ENCODE results near the gene ALDH16A1.

The ALDH16A1 gene

DNA sequence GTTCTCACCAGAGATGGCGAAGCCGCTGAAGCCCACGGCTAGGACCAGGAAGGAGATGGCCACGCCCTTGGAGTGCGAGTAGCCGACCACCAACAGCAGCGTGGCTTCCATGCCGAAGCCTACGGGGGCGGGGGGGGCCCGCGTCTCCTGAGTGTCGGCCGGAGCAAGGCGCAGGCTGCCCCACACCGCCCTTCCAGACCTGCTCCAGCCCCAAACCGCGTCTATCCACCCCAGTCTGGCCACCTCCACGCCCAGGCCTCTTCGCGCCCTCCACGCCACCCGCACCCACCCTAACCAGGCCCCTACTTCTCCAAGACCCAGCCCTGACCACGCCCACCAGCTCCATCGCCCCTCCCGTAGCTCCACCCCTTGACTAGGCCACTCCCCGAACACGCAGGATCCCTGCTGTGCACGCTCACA, 21.7 kb upstream of the ALDH16A1 start:
- H3F3A ChIP-seq (ENCODE audit: low read depth) = no peaks in the 10 kb centered on the region
- no peak overlapping the region for H3K4me2 ChIP-seq (ENCODE audit: low read depth, low read length, poor library complexity, severe bottlenecking)
- H3K36me3 ChIP-seq (ENCODE audit: insufficient read depth, low read length) = no peaks in the 10 kb centered on the region
- no peaks in the 10 kb centered on the region for H3K9me2 ChIP-seq (replicated peaks; ENCODE audit: low read depth, low read length)
- TF ChIP-seq, protein P1, sequence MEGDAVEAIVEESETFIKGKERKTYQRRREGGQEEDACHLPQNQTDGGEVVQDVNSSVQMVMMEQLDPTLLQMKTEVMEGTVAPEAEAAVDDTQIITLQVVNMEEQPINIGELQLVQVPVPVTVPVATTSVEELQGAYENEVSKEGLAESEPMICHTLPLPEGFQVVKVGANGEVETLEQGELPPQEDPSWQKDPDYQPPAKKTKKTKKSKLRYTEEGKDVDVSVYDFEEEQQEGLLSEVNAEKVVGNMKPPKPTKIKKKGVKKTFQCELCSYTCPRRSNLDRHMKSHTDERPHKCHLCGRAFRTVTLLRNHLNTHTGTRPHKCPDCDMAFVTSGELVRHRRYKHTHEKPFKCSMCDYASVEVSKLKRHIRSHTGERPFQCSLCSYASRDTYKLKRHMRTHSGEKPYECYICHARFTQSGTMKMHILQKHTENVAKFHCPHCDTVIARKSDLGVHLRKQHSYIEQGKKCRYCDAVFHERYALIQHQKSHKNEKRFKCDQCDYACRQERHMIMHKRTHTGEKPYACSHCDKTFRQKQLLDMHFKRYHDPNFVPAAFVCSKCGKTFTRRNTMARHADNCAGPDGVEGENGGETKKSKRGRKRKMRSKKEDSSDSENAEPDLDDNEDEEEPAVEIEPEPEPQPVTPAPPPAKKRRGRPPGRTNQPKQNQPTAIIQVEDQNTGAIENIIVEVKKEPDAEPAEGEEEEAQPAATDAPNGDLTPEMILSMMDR (conservative IDR thresholded peaks at IDR 0.05; ENCODE audit: low read length) = no peak
- TF ChIP-seq EZH2phosphoT487 (IDR thresholded peaks at IDR 0.05; ENCODE audit: borderline replicate concordance) = no peak
- no peaks in the 10 kb centered on the region for H3K27me3 ChIP-seq (ENCODE audit: insufficient read depth, low read length, poor library complexity, severe bottlenecking)
- H3K4me3 ChIP-seq (ENCODE audit: low read length, poor library complexity, severe bottlenecking) = no peak overlapping the region
- no peak overlapping the region for H2AFZ ChIP-seq (ENCODE audit: low read length)
- H3K9ac ChIP-seq (ENCODE audit: low read depth, low read length, poor library complexity, severe bottlenecking) = no peak overlapping the region
- no peaks in the 10 kb centered on the region for H3K79me2 ChIP-seq (ENCODE audit: insufficient read depth, low read length)
- no peaks in the 10 kb centered on the region for H4K20me1 ChIP-seq (ENCODE audit: insufficient read depth, low read length, poor library complexity, severe bottlenecking)
- no peaks in the 10 kb centered on the region for H3K9me3 ChIP-seq (ENCODE audit: insufficient read depth, low read depth, low read length)
- peaks cover 9% of the 10 kb centered on the region for H3K4me1 ChIP-seq (ENCODE audit: insufficient read depth, low read length, poor library complexity, severe bottlenecking)

DNA sequence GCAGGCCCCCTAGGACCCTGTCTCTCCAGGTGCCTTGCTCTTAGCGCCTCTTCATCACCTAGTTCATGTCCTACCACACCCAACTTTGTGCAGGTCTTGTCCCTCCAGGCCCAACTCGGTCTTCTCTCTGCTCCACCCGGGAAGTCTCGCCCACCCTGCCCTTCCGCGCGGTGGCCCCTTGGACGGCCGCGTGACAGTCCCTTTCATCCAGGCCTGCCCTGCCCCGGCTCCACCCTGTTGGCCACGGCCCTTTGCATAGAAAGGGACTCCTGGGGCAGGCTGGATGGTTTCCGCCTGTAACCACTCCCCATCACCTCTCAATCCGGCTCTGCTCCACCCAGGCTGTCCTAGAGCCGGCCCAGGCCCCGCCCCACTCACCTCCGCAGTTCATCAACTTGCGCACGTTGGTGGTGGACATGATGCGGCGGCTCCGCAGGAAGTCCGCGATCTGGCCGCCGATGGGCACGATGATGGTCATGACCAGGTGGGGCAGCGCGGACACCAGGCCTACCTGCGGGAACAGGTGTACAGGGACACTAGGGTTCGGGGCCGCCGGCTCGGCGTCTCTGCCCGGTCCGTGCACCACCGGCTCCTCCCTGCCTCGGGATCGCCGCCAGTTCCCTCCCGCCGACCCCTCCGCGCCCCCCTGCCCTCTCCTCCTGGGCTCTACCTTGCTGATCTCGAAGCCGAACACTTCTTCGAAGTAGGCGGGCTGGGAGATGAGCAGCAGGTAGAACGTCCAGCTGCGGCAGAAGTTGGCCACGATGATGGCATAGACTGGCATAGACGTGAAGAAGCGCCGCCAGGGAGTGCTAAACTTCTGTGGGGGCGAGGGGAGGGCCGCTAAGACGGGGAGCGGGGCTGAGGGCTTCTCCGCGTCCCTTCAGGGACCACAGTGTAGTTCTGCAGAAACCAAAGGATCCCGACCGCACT, 20.6 kb upstream of the ALDH16A1 start:
- H3K36me3 ChIP-seq (ENCODE audit: insufficient read depth, low read length) = no peaks in the 10 kb centered on the region
- no peak overlapping the region for H3K4me2 ChIP-seq (ENCODE audit: low read depth, low read length, poor library complexity, severe bottlenecking)
- H4K20me1 ChIP-seq (ENCODE audit: insufficient read depth, low read length, poor library complexity, severe bottlenecking) = no peaks in the 10 kb centered on the region
- H3K27me3 ChIP-seq (ENCODE audit: insufficient read depth, low read length, poor library complexity, severe bottlenecking) = no peaks in the 10 kb centered on the region
- no peaks in the 10 kb centered on the region for H3F3A ChIP-seq (ENCODE audit: low read depth)
- H3K9me3 ChIP-seq (ENCODE audit: insufficient read depth, low read depth, low read length) = no peaks in the 10 kb centered on the region
- TF ChIP-seq, protein P1 (conservative IDR thresholded peaks at IDR 0.05; ENCODE audit: low read length) = no peak
- no peak for TF ChIP-seq EZH2phosphoT487 (IDR thresholded peaks at IDR 0.05; ENCODE audit: borderline replicate concordance)
- H3K79me2 ChIP-seq (ENCODE audit: insufficient read depth, low read length) = no peaks in the 10 kb centered on the region
- peaks cover 9% of the 10 kb centered on the region for H3K4me1 ChIP-seq (ENCODE audit: insufficient read depth, low read length, poor library complexity, severe bottlenecking)
- no peak overlapping the region for H3K9ac ChIP-seq (ENCODE audit: low read depth, low read length, poor library complexity, severe bottlenecking)
- H3K9me2 ChIP-seq (replicated peaks; ENCODE audit: low read depth, low read length) = no peaks in the 10 kb centered on the region
- no peak overlapping the region for H3K4me3 ChIP-seq (ENCODE audit: low read length, poor library complexity, severe bottlenecking)
- no peak overlapping the region for H2AFZ ChIP-seq (ENCODE audit: low read length)

DNA sequence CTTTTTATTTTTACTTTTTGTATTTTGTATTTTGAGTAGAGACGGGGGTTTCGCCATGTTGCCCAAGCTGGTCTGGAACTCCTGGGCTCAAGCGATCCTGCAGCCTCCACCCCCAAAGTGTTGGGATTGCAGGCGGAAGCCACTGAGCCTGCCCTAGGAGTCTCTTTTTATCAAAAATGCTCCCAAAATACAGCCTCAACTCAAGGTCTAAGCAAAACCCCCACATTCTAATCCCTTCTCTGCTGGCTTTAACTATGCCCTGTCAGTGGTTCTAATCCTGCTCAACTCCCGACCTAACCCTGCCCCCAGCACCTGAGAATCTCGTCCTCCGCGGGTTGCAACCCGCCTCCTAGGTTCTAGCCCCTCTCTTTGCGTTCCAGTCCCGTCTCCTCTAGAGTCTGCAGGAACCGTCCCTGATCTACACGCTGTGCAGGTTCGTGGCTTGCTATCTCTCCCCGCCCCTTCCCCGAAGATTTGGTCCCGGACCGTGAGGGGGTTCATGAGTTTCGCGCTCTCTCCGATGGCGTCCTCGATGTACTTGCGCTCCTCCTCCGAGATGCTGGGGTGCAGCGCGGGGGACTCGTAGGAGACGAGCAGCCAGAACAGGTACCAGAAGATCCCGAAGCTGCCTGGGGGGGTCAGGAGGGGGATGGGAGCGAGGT, 19.7 kb upstream of the ALDH16A1 start:
- no peak overlapping the region for H3K4me3 ChIP-seq (ENCODE audit: low read length, poor library complexity, severe bottlenecking)
- no peaks in the 10 kb centered on the region for H3K27me3 ChIP-seq (ENCODE audit: insufficient read depth, low read length, poor library complexity, severe bottlenecking)

More for the DNA sequence above, 19.7 kb upstream of the ALDH16A1 start:
- no peaks in the 10 kb centered on the region for H4K20me1 ChIP-seq (ENCODE audit: insufficient read depth, low read length, poor library complexity, severe bottlenecking)
- no peaks in the 10 kb centered on the region for H3K79me2 ChIP-seq (ENCODE audit: insufficient read depth, low read length)
- H3K9ac ChIP-seq (ENCODE audit: low read depth, low read length, poor library complexity, severe bottlenecking) = no peak overlapping the region
- no peaks in the 10 kb centered on the region for H3F3A ChIP-seq (ENCODE audit: low read depth)
- H3K4me2 ChIP-seq (ENCODE audit: low read depth, low read length, poor library complexity, severe bottlenecking) = no peak overlapping the region
- no peaks in the 10 kb centered on the region for H3K9me2 ChIP-seq (replicated peaks; ENCODE audit: low read depth, low read length)
- H3K4me1 ChIP-seq (ENCODE audit: insufficient read depth, low read length, poor library complexity, severe bottlenecking) = peaks cover 9% of the 10 kb centered on the region
- no peaks in the 10 kb centered on the region for H3K36me3 ChIP-seq (ENCODE audit: insufficient read depth, low read length)
- no peak overlapping the region for H2AFZ ChIP-seq (ENCODE audit: low read length)
- TF ChIP-seq, protein P1 (conservative IDR thresholded peaks at IDR 0.05; ENCODE audit: low read length) = no peak
- no peak for TF ChIP-seq EZH2phosphoT487 (IDR thresholded peaks at IDR 0.05; ENCODE audit: borderline replicate concordance)
- no peaks in the 10 kb centered on the region for H3K9me3 ChIP-seq (ENCODE audit: insufficient read depth, low read depth, low read length)

Data from Loucy (cell line).